Keratinocyte (primary cell): ENCODE measurements around the gene CDCA4. TPM values are rescaled to one million over a fixed set of nuclear protein-coding genes. Genes with fewer than 3 reads are reported as not detected.

Source experiments
- DNase-seq: peaks from one replicate; pipeline ENCODE4 v3.0.0-alpha.2; 2011; ENCODE audit warnings: low read depth, missing footprints, low spot score
- FAIRE-seq: peaks from 2 replicates; lab custom pipeline; 2011; peaks lifted over from hg19 to GRCh38; lab: Jason Lieb, UNC
- H2AFZ ChIP-seq: 2 replicates; pipeline ENCODE4 v1.6.0; 2012; ENCODE audit warnings: low read length, control low read depth, inconsistent platforms; ENCODE audit not compliant: control insufficient read depth
- H3K27ac ChIP-seq: 2 replicates; pipeline ENCODE4 v1.5.1; 2011; ENCODE audit warnings: low read length; ENCODE audit not compliant: control insufficient read depth, insufficient read depth
- H3K27me3 ChIP-seq: 3 replicates; pipeline ENCODE4 v1.6.0; 2011; ENCODE audit warnings: low read length; ENCODE audit not compliant: control insufficient read depth, insufficient read depth; ENCODE audit errors: extremely low read depth
- H3K36me3 ChIP-seq, 2 experiments: 2 replicates in 1 of 2; 3 replicates in 1 of 2; pipeline ENCODE4 v1.5.1; 2011; ENCODE audit warnings: low read length in 2 of 2, mild to moderate bottlenecking in 1 of 2; ENCODE audit not compliant: control insufficient read depth in 2 of 2, insufficient read depth in 2 of 2; ENCODE audit errors: extremely low read depth in 1 of 2
- H3K4me1 ChIP-seq: 3 replicates; pipeline ENCODE4 v1.5.1; 2011; ENCODE audit warnings: low read length; ENCODE audit not compliant: control insufficient read depth, insufficient read depth; ENCODE audit errors: extremely low read depth
- H3K4me2 ChIP-seq: 3 replicates; pipeline ENCODE4 v1.6.0; 2011; ENCODE audit warnings: low read depth, low read length; ENCODE audit not compliant: control insufficient read depth, insufficient read depth; ENCODE audit errors: extremely low read depth
- H3K4me3 ChIP-seq, 3 experiments: fragments of 200-600 bp in 1 of 3; sonication (generic) in 1 of 3; 2 replicates in 2 of 3; 3 replicates in 1 of 3; pipeline ENCODE4 v1.5.1; 2011 to 2016; ENCODE audit warnings: low read length in 3 of 3, mild to moderate bottlenecking in 3 of 3, control low read depth in 2 of 3, inconsistent platforms in 1 of 3, low read depth in 1 of 3, mixed read lengths in 1 of 3, mixed run types in 1 of 3, moderate library complexity in 1 of 3; ENCODE audit not compliant: control insufficient read depth in 2 of 3, insufficient read depth in 2 of 3; ENCODE audit errors: extremely low read depth in 1 of 3
- H3K79me2 ChIP-seq: 2 replicates; pipeline ENCODE4 v1.6.0; 2012; ENCODE audit warnings: low read length; ENCODE audit not compliant: control insufficient read depth, insufficient read depth
- H3K9ac ChIP-seq: 3 replicates; pipeline ENCODE4 v1.6.0; 2011; ENCODE audit warnings: low read length; ENCODE audit not compliant: control insufficient read depth, insufficient read depth; ENCODE audit errors: extremely low read depth
- H3K9me1 ChIP-seq: 3 replicates; pipeline ENCODE4 v1.6.0; 2011; ENCODE audit warnings: low read length; ENCODE audit not compliant: control insufficient read depth, insufficient read depth; ENCODE audit errors: extremely low read depth
- H3K9me3 ChIP-seq: 2 replicates; pipeline ENCODE4 v1.5.1; 2012; ENCODE audit warnings: low read depth, low read length; ENCODE audit not compliant: control insufficient read depth
- H4K20me1 ChIP-seq: 3 replicates; pipeline ENCODE4 v1.6.0; 2011; ENCODE audit warnings: low read length; ENCODE audit not compliant: control insufficient read depth, insufficient read depth; ENCODE audit errors: extremely low read depth
- EZH2 ChIP-seq: IDR thresholded peaks from one replicate; pipeline ENCODE4 v1.6.1; 2012; ENCODE audit warnings: inconsistent platforms, mild to moderate bottlenecking, low read length, moderate library complexity
- dilution Hi-C: fragments of 300-500 bp; cut with MboI; formaldehyde crosslinking; loops from one replicate; pipeline ENCODE4 v1.7.0; 2020; ENCODE audit warnings: low sequenced_read_pairs; ENCODE audit not compliant: extremely low pct_ligation_motif_present
- polyA plus RNA-seq, 5 experiments: library from polyadenylated mRNA; depleted of rRNA in 3 of 5; stranded (reverse) in 3 of 5; stranded (forward) in 1 of 5; unstranded in 1 of 5; fragments of >200 nt; gene quantifications; 1 replicate in 1 of 5; 2 replicates in 3 of 5; 3 replicates in 1 of 5; pipeline versions ENCODE4 v1.2.1 to v1.2.3, GENCODE V29; 2011 to 2012; ENCODE audit warnings: missing spikeins in 2 of 5, low read depth in 1 of 5, low replicate concordance in 1 of 5
- TF ChIP-seq, protein P1 (sequence below), 3 experiments: IDR thresholded peaks in 1 of 3; conservative IDR thresholded peaks in 1 of 3; optimal IDR thresholded peaks in 1 of 3; 2 replicates in 2 of 3; 3 replicates in 1 of 3; pipeline versions ENCODE3 to v1.5.1; 2011; ENCODE audit warnings: low read length in 3 of 3, mild to moderate bottlenecking in 3 of 3, moderate library complexity in 2 of 3, control low read depth in 1 of 3, inconsistent platforms in 1 of 3; ENCODE audit not compliant: insufficient read depth in 2 of 3; ENCODE audit errors: extremely low read depth in 1 of 3

The CDCA4 gene
- polyA plus RNA-seq, 1 donor (not counting 4 experiments of a cell fraction or from before 2014, with no cell fraction given), result 35.7 TPM

GRCh38 chr14:105045710-105046326, 24.9 kb upstream of the CDCA4 start:
- FAIRE-seq (no peak), DNase-seq (no peak)
- peaks cover 2% of the 10 kb centered on the region for H3K4me1 ChIP-seq
- no peak overlapping the region for H2AFZ ChIP-seq
- H3K79me2 ChIP-seq, result no peaks in the 10 kb centered on the region
- no peaks in the 10 kb centered on the region for H3K27me3 ChIP-seq
- no peak overlapping the region for H3K27ac ChIP-seq
- dilution Hi-C loops, result no loop called here
- H4K20me1 ChIP-seq, result no peaks in the 10 kb centered on the region
- H3K9ac ChIP-seq, result no peak overlapping the region
- H3K36me3 ChIP-seq, result peaks cover 0 to 15% of the 10 kb centered on the region in 2 experiments
- no peak overlapping the region for H3K4me3 ChIP-seq
- H3K9me3 ChIP-seq, result no peaks in the 10 kb centered on the region
- no peaks in the 10 kb centered on the region for H3K9me1 ChIP-seq
- H3K4me2 ChIP-seq, result no peak overlapping the region
- TF ChIP-seq, protein P1, sequence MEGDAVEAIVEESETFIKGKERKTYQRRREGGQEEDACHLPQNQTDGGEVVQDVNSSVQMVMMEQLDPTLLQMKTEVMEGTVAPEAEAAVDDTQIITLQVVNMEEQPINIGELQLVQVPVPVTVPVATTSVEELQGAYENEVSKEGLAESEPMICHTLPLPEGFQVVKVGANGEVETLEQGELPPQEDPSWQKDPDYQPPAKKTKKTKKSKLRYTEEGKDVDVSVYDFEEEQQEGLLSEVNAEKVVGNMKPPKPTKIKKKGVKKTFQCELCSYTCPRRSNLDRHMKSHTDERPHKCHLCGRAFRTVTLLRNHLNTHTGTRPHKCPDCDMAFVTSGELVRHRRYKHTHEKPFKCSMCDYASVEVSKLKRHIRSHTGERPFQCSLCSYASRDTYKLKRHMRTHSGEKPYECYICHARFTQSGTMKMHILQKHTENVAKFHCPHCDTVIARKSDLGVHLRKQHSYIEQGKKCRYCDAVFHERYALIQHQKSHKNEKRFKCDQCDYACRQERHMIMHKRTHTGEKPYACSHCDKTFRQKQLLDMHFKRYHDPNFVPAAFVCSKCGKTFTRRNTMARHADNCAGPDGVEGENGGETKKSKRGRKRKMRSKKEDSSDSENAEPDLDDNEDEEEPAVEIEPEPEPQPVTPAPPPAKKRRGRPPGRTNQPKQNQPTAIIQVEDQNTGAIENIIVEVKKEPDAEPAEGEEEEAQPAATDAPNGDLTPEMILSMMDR (optimal IDR thresholded peaks at IDR 0.05 in 1 of 3, IDR thresholded peaks at IDR 0.05 in 1 of 3, conservative IDR thresholded peaks at IDR 0.05 in 1 of 3; ENCODE audit: extremely low read depth in 1 of 3, insufficient read depth in 2 of 3, low read length in 3 of 3), result peak; percentile 97 to 99 (median 97)
- TF ChIP-seq EZH2, result no peak

GRCh38 chr14:105043641-105044040, 22.8 kb upstream of the CDCA4 start:
- no peak overlapping the region for H3K4me2 ChIP-seq
- no peaks in the 10 kb centered on the region for H3K9me1 ChIP-seq
- H3K4me3 ChIP-seq, result no peak overlapping the region
- dilution Hi-C loops, result no loop called here
- H2AFZ ChIP-seq, result no peak overlapping the region
- H3K27ac ChIP-seq, result no peak overlapping the region
- H3K9ac ChIP-seq, result no peak overlapping the region
- TF ChIP-seq, protein P1 (optimal IDR thresholded peaks at IDR 0.05 in 1 of 3, IDR thresholded peaks at IDR 0.05 in 1 of 3, conservative IDR thresholded peaks at IDR 0.05 in 1 of 3; ENCODE audit: extremely low read depth in 1 of 3, insufficient read depth in 2 of 3, low read length in 3 of 3), result no peak
- TF ChIP-seq EZH2, result no peak
- no peaks in the 10 kb centered on the region for H3K9me3 ChIP-seq
- no peaks in the 10 kb centered on the region for H3K79me2 ChIP-seq
- H3K36me3 ChIP-seq, result peaks cover 0 to 15% of the 10 kb centered on the region in 2 experiments
- H4K20me1 ChIP-seq, result no peaks in the 10 kb centered on the region
- FAIRE-seq (no peak), DNase-seq (no peak)
- peaks cover 2% of the 10 kb centered on the region for H3K4me1 ChIP-seq
- H3K27me3 ChIP-seq, result no peaks in the 10 kb centered on the region
